Stimulated activated CD8-positive, alpha-beta memory T cell treated with anti-CD3 and anti-CD28 coated beads, Interleukin-7, amount 100 ng/mL, for 24 hours (primary cell): ENCODE data around the gene UGT3A1.
"Not testable (repeated sequence)": the region's sequence is repeated elsewhere in the genome, so short reads cannot be mapped to it uniquely, and the experiment has no call there.

ENCODE experiments used
- DNase-seq: peaks from one replicate; pipeline ENCODE4 v3.0.0-alpha.2; 2020; ENCODE audit warnings: low read depth

The UGT3A1 gene

DNA sequence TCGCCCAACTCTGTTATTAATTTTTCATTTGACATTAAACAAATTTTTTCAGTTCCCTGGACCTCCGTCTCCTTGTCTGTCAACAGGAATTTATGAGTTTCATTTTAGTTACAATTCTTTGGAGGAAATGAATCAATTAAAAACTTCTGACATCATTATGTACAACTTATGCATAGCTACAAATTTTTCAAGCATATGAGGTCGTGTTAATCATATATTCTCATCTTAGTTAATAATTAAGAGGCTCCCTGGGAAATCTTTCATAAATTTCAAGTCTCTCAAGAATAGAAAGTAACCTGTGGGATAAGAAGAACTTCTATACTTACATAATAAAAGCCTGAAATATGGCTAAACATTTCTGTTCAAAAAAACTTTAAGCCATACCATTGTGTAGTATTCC lies 3.4 kb downstream of the UGT3A1 start:
- DNase-seq: no peak

DNA sequence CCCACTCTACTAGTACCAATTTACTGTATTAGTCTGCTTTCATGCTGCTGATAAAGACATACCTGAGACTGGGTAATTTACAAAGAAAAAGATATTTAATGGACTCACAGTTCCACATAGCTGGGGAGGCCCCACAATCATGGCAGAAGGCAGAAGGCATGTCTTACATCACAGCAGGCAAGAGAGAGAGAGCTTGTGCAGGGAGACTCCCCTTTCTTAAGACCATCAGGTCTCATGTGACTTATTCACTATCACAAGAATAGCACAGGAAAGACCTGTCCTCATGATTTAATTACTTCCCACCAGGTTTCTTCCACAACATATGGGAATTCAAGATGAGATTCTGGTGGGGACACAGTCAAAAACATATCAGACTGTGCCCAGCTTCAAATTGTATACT lies 11.5 kb downstream of the UGT3A1 start:
- DNase-seq: no peak

DNA sequence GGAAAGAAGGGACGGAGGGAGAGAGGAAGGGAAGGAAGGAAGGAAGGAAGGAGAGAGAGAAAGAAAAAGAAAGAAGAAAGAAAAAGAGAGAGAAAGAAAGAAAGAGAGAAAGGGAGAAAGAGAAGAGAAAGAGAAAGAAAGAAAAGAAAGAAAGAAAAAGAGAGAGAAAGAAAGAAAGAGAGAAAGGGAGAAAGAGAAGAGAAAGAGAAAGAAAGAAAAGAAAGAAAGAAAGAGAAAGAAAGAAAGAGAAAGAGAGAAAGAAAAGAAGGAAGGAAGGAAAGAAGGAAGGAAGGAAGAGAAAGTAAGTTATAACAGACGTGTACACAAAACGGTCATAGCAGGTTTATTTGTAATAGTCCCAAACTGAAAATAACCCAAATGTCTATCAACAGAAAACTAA lies 14.3 kb downstream of the UGT3A1 start:
- DNase-seq: not testable (repeated sequence)

DNA sequence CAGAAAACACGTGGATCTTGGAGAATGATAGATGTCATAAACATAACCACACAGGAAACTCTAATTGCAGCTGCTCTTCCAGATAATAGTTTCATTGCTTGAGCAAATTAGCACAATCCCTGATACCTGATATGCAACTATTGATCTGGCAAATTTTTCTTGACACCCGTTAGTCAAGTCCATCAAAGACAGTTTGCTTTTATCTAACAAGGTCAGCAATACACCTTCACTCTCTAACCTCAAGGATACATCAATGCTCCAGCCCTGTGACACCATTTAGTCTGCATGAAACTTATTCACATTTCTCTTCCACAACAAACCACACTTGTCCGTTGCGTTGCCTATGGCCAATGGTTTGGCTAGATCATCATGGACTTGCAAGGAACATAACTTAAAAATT lies 16.6 kb downstream of the UGT3A1 start:
- no peak for DNase-seq

DNA sequence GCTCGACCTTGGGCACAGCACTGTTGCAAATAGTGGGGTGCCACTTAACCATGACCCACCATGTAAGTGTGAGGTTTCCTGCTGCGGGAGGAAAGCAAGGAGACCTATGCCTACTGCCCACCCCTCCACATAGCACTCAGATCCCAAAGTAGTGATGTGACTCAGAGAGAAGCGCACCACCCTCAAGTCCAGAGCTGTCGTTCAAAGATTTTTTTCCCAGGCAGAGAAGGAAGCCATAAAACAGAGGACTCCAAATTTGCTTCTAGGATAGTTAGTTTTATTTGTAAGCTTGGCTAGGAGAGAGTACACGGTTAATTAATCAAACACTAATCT lies 19.3 kb downstream of the UGT3A1 start:
- DNase-seq: no peak

DNA sequence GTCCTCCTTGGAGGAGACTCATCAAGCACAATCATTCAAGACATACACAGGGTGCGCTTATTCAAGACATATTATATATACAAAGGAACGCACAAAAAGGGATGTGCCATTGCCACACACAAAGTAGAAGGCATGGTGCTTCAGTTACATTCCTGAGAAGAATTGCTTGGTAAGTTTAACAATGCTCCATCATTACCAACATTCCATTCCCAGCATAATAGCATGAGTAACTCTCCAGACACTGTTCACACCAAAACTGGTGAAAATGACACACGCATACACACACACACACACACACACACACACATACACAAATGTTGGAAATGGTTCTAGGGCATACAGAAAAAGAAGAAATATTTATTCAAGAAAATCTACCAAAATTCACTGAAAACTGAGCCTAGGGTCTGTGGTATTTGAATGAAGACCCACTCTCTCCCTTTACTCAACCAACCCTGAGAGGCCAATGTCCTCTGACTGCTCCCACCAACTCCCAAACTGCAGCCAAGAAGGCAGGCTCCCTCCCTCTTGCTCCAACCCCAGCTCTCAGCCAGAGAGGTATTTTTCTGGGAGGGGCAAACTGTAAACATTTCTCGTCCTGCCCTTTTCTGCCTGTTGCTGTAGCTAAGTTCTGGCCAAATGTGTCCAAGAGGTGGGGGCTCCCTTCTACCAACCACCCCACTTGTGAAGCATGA lies 19.9 kb downstream of the UGT3A1 start:
- no peak for DNase-seq

DNA sequence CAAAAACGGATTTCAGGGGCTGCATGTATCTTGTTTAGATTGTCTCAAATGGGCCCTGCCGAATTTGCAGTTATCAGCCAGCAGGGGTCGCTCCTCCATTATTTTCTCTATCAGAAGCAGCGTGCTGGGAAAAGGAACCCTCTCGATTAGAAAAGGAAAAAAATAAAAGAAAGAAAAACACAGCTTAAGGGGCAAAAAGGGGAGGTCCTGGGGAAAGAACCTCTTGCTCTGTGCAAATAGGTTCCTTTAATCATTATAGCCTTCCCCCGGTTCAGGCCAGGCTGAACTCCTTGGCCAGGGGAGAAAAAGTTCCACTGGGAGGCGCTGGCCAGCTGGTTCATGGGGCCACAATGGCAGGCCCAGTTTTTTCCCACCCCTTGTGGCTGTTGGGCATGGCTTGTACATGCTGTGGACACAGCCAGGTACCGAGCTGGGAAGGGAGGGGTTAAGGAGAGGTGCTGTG lies 27.8 kb downstream of the UGT3A1 start:
- DNase-seq: no peak

DNA sequence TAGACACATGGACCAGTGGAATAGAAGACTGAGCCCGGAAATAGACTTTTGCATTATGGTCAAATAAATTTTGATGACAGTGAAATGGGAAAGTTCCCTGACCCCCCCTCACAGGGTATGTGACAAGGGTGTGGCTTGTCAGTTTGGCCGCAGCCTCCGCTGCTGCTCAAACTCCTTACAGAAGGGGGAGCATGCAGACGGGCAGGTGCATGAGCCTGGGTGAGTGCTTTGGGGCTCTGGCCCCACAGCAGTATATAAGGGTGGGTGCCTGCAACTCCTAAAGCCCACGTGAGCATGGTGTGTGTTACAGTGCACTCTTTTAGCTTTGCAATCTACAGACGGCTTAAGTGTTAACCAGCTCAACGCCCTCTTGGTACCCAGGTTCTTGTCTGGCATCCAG lies 30.9 kb downstream of the UGT3A1 start:
- DNase-seq: no peak

DNA sequence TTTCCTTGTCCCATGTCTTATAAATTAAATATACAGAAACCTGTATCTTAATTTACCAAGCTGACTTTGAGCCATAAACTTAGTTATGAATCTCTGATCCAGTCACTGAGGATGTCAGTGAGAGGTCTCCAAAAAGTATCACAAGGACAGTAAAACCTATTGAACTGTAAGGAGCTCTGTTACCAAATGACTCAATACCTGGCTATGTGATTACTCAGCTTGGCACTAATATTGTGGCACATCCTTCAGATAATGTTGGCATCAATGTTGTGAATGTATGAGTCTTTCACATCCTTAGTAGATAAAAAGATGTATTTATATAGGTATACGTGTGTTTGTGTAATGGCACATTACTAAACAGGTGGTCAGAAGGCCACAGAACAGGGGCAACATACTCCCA lies 34.8 kb downstream of the UGT3A1 start:
- no peak for DNase-seq

DNA sequence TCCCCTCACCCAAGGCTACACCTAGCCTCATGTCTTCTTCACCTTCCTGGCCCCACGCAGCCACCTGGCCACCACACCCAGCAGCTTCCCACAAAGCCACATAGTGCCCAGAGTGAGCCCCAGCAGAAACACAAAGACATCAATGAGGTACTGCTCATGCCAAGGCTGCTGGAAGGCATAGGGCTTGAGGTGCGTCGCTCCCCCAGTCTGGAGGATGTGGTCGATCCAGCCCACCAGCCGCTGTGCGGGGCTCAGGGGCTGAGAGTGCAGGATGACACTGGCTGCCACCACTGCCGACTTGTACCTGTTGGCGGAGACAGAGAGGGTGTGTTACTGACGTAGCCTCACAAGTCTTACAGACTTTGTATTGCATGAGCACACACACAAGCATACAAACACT lies 37.0 kb downstream of the UGT3A1 start:
- DNase-seq: no peak

DNA sequence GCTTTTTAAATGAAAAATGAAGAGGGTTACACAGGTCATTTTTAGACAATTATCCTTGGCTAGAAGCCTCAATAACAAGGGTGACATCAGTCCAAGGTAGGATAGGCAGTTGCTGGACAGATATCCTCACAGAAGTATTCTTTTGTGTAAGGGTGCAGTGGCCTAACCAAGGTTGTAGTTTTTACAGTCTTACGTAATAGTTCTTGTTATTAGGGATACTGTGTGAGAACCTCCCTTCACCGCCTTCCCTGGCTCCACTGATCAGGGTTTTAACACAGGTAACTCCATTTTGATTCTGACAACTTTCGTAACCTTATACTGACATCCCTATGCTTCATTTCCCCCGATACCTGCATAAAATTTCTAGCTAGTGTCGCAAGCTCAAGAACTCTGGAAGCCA lies 44.1 kb downstream of the UGT3A1 start:
- no peak for DNase-seq

DNA sequence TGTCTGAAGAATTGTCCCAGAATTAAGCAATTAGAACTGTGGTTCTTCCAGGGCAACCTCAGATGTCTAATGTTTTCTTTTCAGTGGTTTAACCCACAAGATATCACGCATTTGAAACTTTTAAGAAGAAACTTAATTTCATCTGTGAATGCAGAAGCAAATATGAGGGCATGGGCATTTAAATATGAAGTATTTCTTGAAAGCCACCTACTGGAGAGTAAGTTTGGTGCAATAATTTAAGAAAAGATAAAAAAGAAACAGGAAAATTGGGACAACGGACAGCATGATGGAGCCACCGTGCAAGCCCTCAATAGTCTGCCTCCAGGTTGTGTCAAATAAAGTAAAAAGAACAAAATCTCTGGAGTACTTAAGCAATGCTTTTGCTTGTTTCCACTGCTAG lies 51.6 kb downstream of the UGT3A1 start:
- no peak for DNase-seq

DNA sequence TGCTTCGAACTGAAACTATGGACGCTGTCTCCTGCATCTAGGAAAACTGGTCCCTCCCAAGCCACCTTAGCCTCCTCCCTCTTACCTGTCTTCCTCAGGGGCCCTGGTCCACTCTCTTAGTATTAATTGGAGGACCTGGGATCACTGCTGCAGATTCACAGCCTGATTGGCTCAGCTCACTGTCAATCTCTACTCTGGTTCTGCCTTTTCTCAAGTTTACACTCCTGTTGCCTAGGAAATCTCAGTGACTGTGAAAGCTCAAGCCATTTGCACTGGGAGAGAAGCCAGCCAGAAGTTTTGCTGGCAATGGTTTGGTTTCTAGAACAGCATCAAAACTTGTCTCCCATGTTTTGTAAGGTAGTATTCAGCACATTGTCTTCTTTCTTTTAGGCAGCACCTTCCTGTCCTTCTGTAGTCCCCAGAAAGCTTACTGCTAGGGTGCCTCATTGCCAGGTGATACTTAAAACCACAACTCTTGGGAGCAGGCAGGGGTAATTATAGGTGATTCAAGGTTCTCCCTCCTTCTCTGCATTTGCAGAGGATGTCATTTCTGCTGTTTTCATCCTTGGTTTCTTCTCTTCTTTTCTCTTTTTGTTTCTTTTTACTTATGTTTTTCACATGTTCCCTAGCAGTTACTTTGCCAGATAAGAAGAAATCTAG lies 52.5 kb downstream of the UGT3A1 start, which contains the start of gene CAPSL:
Gene CAPSL (minus strand): TSS at position 55 of the 660 bp plus-strand sequence. CDS start 17,502 bp downstream, outside the sequence.
- DNase-seq: no peak

DNA sequence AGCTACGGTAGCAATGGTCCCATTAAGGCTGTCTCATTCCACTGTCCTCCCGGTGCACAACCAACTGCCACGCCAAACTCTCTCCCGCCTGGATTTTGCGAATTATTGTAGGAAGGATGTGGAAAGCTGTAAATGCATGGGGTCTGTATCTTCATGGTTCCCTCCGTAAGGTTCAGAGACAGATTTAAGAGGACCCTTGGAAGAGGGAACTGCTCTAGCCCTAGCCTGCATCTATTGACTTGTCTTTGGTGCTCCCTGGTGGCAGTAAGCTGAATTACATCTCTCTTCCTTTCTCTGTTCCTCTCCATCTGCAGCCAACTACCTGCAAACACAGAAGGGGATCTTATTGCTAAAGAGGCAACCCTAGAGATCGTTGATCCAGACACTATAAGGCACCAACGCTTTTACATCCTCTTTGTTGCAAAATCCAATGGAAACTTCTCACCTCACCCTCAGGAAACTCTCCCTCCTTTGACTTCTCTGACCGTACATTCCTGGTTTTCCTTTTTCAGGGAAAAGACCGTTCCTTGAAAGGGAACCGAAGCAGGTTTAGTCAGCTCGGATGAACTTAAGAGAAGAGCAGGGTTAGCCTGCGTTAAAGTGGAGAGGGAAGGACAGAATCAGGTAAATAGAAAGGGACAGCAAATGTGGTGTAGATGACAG lies 64.7 kb downstream of the UGT3A1 start:
- peak; percentile 32 for DNase-seq

DNA sequence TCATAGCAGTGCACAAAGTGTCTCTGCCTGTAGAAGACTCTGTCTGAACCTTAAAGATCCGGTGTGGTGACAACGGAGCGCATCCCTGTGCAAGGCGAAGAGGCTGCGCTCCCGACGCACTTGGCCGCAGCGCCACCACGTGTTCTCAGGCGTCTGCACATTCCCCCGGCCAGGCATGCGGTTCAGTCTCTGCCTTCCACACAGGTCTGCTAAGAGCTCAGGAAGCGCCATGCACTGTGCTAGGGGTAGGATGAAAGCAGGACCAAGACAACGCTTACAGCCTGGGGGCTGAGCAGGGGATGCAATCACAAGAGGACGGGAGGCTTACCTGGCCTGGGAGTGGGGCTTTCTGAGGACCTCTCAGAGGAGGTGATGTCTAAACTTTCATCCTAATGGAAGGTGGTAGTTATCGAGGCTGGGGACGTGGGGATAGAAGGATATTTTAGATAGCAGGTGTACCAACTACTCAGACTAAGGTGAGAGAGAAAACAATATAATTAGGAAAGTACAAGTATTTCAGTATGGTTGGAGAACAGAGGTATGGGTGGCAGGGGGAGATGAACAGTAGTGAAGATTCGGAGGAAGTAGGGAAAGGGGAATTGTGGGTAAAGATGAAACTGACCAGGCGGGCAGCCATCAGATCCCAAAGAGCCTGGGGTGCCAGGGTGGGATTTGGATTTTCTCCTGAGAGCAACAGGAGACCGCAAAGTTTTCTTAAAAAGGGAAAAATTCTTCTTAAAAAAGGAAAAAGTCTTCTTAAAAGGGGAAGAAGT lies 66.1 kb downstream of the UGT3A1 start:
- DNase-seq: peak; percentile 65

DNA sequence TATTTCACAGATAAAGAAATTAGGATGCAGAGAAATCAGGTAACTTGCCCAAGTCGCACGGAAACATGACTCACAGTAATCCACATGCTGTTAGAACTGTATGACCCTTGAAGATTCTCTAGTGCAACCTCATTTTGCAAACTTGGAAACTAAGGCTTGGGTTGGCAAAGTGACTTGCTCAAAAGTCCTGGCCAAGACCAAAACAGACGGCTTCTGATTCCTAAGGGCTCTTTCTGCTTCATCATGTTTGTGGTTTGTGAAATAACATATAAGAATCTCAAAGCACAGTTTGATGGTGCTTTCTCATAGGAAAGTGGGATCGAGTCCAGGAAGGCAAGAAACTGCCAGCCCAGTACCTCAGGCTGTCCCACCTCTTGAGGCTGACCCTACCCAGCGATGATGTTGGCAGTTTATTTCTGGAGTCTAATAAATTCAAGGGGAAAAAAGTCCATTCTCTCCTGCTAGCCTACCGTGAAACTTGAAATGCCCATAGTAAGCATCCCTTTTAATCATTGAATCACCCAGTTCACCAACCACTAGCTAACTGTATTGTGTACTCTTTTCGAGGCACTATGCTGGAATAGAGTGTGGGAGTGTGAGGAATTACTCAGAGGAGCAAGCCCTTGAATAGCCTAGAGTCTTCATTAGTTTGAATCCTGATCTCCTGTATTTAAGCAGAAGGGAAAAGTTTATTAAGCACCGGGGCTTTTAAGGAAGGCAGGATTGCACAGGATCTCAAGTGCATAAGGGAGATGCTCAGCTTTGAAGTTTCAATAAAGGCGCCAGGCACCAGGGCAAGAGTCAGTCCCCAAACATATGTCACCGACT lies 66.9 kb downstream of the UGT3A1 start:
- DNase-seq: no peak

DNA sequence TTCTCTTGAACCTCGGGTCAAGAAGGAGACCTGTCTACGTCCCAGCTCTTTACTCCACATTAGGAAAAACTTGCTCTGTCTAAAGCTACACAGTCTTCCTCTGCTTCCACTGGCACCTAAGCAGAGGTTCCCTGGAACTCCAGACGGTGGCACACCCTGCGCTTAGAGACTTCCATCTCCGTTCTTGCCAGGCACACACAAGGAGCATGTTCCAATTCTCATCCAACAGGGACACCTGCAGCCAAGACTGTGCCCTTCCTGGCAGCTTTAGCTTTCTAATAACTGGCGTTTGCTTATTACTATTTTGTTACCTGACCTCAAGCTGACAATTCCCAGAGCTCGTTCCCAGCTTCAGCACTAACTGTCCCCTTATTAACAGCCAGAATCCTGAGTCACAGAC lies 68.7 kb downstream of the UGT3A1 start:
- no peak for DNase-seq

DNA sequence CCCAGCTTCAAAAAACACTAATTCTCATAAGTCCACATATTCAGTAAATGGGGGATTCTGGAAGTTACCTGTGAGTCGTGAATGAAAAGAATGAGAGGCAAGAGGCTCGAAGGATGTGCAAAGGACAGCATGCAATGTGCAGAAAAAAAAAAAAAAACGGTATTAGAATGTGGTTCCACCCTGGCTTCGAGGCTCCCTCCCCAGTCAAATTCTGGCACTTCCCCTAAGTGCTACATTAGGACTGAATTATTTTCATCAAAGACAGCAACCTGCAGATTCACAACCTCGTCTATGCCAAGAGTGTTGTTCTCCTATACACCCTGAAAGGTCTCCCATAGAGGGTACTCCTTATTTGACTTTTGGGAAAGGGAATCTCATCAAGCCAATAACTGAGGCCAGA lies 69.3 kb downstream of the UGT3A1 start:
- DNase-seq: no peak

DNA sequence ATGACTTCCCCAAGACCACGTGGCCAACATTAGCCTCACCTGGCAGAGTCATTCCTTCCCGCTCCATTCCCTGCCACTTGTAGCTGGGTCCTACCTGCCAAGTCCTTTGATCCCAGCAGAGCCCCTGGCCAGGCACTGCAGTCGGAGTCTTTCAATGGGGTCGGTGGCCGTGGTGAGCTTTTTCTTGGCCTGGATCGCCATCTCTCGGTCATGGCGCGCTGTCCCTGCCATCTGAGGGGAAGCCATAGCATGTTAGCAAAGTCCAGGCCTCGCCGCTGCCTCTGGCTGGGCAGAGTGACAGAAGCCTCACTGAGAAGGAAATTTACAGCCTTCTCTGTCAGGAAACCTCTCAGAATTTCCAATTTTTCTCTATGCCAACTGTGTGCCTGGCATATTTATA lies 70.3 kb downstream of the UGT3A1 start:
- DNase-seq: no peak

DNA sequence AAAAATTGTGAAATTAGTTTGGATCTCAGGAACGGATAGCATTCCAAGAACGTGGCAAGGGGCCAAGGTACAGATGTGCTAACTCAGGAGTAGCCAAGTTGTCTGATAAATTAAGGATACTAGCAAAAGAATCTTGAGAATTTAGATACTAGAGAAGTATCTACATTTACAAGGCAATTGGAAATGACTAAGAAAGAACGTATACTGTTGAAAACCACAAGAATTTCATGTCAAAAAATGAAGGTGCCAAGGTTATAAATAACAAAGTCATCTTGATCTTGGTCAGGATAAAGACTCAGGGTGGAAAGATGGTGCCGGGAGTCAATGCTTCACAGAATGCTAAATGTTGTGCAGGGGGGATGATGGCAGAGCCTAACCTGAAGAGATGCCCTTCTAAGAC lies 72.0 kb downstream of the UGT3A1 start:
- DNase-seq: no peak

DNA sequence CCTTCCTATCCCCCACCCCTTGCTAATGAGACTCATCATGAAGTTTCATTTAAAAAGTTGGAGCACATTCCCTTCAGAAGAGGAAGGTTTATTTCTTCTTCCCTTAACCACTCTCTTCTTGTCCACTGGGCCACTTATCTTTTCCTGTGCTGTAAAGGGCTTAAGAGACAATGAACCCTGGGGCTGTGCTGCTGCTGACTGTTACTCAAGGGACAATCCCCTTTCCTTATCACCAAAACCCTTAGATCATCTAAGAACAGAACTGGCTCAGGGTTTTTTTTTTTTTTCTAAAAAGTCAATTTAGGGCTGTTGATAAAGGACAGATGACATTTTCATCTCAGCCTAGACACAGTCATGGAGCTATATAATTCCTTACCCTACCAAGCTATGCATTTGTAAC lies 82.4 kb downstream of the UGT3A1 start:
- DNase-seq: no peak

DNA sequence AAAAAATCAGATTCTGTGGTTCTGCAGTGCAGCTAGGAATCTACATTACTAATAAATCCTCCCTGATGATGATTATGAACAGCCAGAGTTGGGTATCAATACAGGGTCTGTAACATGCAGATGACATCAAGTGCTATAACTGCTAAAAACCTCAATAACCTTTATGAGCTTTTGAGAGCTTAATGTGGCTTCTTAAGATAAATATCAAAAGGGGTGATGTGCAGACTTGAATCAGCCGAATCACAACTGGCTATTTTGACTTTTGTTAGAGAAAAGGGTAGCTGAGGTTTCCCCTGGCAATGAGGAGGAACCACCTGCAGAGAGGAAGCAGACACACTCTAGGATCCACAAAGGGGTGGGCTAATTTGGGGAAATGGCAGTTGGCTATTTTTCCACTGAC lies 83.0 kb downstream of the UGT3A1 start:
- no peak for DNase-seq
